Skeletal muscle tissue (tissue), 5 donors: ENCODE measurements around the gene TOLLIP. TPM values are rescaled to one million over a fixed set of nuclear protein-coding genes. Genes with fewer than 3 reads are reported as not detected.

Experiments used
- H3K27ac ChIP-seq: one replicate; pipeline ENCODE4 v1.7.0; 2013; ENCODE audit warnings: mild to moderate bottlenecking, low read depth, low read length, inconsistent platforms
- H3K27me3 ChIP-seq, 3 donors: one replicate each; pipeline ENCODE4 v1.7.0; 2013; ENCODE audit warnings: low read length in 3 of 3; ENCODE audit not compliant: control insufficient read depth in 3 of 3, insufficient read depth in 3 of 3
- H3K36me3 ChIP-seq, 3 donors: one replicate each; pipeline ENCODE4 v1.7.0; 2013; ENCODE audit warnings: low read length in 3 of 3; ENCODE audit not compliant: control insufficient read depth in 3 of 3, insufficient read depth in 3 of 3
- H3K4me1 ChIP-seq, 3 donors: one replicate each; pipeline ENCODE4 v1.7.0; 2013; ENCODE audit warnings: low read length in 3 of 3, mild to moderate bottlenecking in 3 of 3; ENCODE audit not compliant: control insufficient read depth in 3 of 3, insufficient read depth in 3 of 3
- H3K4me3 ChIP-seq, 3 donors: one replicate each; pipeline ENCODE4 v1.7.0; 2013; ENCODE audit warnings: low read length in 3 of 3
- H3K9ac ChIP-seq, 3 donors: one replicate each; pipeline ENCODE4 v1.7.0; 2013; ENCODE audit warnings: low read length in 3 of 3, mild to moderate bottlenecking in 3 of 3, moderate library complexity in 2 of 3, low read depth in 1 of 3
- H3K9me3 ChIP-seq, 3 donors: one replicate each; pipeline ENCODE4 v1.7.0; 2013; ENCODE audit warnings: low read length in 3 of 3; ENCODE audit not compliant: control insufficient read depth in 3 of 3
- small RNA-seq: library from RNA; depleted of rRNA; stranded (forward); fragments of <200 nt; gene quantifications from one replicate; pipeline ENCODE3, GENCODE V24; 2014
- total RNA-seq: library from RNA; depleted of rRNA; stranded (reverse); fragments of >200 nt; gene quantifications from one replicate; pipeline ENCODE4 v1.2.3, GENCODE V29; 2014
- donor health status: Osteomylitis.

TOLLIP gene
- total RNA-seq, 1 donor from 2014 or later: 8.9 TPM

- no peak overlapping the region for H3K27ac ChIP-seq
- no peaks in the 10 kb centered on the region for H3K4me1 ChIP-seq
- H3K27me3 ChIP-seq: peaks cover 40 to 73% (median 60%) of the 10 kb centered on the region in 3 donors
- H3K4me3 ChIP-seq: no peak overlapping the region
- H3K36me3 ChIP-seq: no peaks in the 10 kb centered on the region
- no peak overlapping the region for H3K9ac ChIP-seq
- H3K9me3 ChIP-seq: no peaks in the 10 kb centered on the region
These were observed 84.7 kb downstream of the TOLLIP start for GRCh38 chr11:1224491-1225385.

Small RNA genes within 50 kb of the gene (small RNA-seq; reads per million reads assigned to genes)
- not detected for gene MIR6744

Other genes starting within 250 kb of the TOLLIP start
- not detected for gene MUC2, start 234.8 kb downstream of the TOLLIP start, total RNA-seq
- under 0.01 TPM for gene MUC5AC, start 151.7 kb downstream of the TOLLIP start, total RNA-seq
- gene MUC5B, start 86.6 kb downstream of the TOLLIP start, total RNA-seq: not detected
- 1.0 TPM for gene BRSK2, start 80.3 kb upstream of the TOLLIP start, total RNA-seq
- gene MOB2, start 177.1 kb upstream of the TOLLIP start, total RNA-seq: 18.3 TPM